Mesendoderm (in vitro differentiated cells): Measurements from ENCODE around the gene POLDIP2.

Experiments used
- DNase-seq: peaks from one replicate; pipeline ENCODE4 v3.0.0; 2013
- H2AK5ac ChIP-seq: 2 replicates; pipeline ENCODE4 v1.6.1; 2013; ENCODE audit warnings: low read length, inconsistent platforms
- H2BK120ac ChIP-seq: 2 replicates; pipeline ENCODE4 v1.6.1; 2013; ENCODE audit warnings: low read depth, mild to moderate bottlenecking, low read length, moderate library complexity, mixed read lengths
- H2BK15ac ChIP-seq: replicated peaks from 2 replicates; pipeline ENCODE4 v1.6.1; 2013; ENCODE audit warnings: low read depth, mild to moderate bottlenecking, moderate library complexity
- H2BK5ac ChIP-seq: 2 replicates; pipeline ENCODE4 v1.6.1; 2013; ENCODE audit warnings: low read length, inconsistent platforms
- H3K18ac ChIP-seq: 2 replicates; pipeline ENCODE4 v1.6.1; 2013; ENCODE audit warnings: mild to moderate bottlenecking, low read length, mixed read lengths
- H3K23ac ChIP-seq: one replicate; pipeline ENCODE4 v1.6.1; 2013; ENCODE audit warnings: low read length
- H3K27ac ChIP-seq: 2 replicates; pipeline ENCODE4 v1.5.1; 2013; ENCODE audit warnings: low read depth, mild to moderate bottlenecking, inconsistent platforms, low read length, moderate library complexity
- H3K27me3 ChIP-seq: 2 replicates; pipeline ENCODE4 v1.6.1; 2013; ENCODE audit warnings: low read length, control low read depth, mild to moderate bottlenecking, inconsistent platforms; ENCODE audit not compliant: insufficient read depth, poor library complexity
- H3K36me3 ChIP-seq: 2 replicates; pipeline ENCODE4 v1.6.1; 2013; ENCODE audit warnings: low read length, inconsistent platforms; ENCODE audit not compliant: control insufficient read depth, insufficient read depth
- H3K4ac ChIP-seq: one replicate; pipeline ENCODE4 v1.6.1; 2013; ENCODE audit warnings: low read depth, mild to moderate bottlenecking, low read length, moderate library complexity
- H3K4me1 ChIP-seq: 2 replicates; pipeline ENCODE4 v1.6.1; 2013; ENCODE audit warnings: low read depth, low read length, inconsistent platforms; ENCODE audit not compliant: control insufficient read depth
- H3K4me2 ChIP-seq: 2 replicates; pipeline ENCODE4 v1.6.1; 2013; ENCODE audit warnings: low read length
- H3K4me3 ChIP-seq: 2 replicates; pipeline ENCODE4 v1.5.1; 2013; ENCODE audit warnings: mild to moderate bottlenecking, low read length
- H3K56ac ChIP-seq: one replicate; pipeline ENCODE4 v1.6.1; 2013; ENCODE audit warnings: low read length
- H3K79me1 ChIP-seq: 2 replicates; pipeline ENCODE4 v1.6.1; 2013; ENCODE audit warnings: low read length, inconsistent platforms
- H3K79me2 ChIP-seq: 2 replicates; pipeline ENCODE4 v1.6.1; 2013; ENCODE audit warnings: mild to moderate bottlenecking, low read length; ENCODE audit not compliant: control insufficient read depth, insufficient read depth
- H3K9ac ChIP-seq: 2 replicates; pipeline ENCODE4 v1.6.1; 2013; ENCODE audit warnings: low read length, inconsistent platforms
- H4K5ac ChIP-seq: one replicate; pipeline ENCODE4 v1.6.1; 2013; ENCODE audit warnings: low read length
- H4K8ac ChIP-seq: one replicate; pipeline ENCODE4 v1.6.1; 2013; ENCODE audit warnings: low read depth, mild to moderate bottlenecking, control low read depth, low read length, moderate library complexity
- WGBS: extraction: QIAGEN DNeasy Blood & Tissue Kit; methylation state at CpG from one replicate; pipeline ENCODE4 v1.1.7; 2013; ENCODE audit warnings: low lambda C conversion rate, missing lambda C conversion rate; ENCODE audit not compliant: insufficient coverage; ENCODE audit errors: extremely low coverage; 5-methylcytosine and 5-hydroxymethylcytosine counted together

The POLDIP2 gene

GRCh38 chr17:28298449-28298848 is 58.9 kb downstream of the POLDIP2 start:
- Histone ChIP-seq H3K56ac (no peak overlapping the region), H3K4me2 (no peak overlapping the region), H3K23ac (no peak overlapping the region), H3K4me3 (no peak overlapping the region), H2BK120ac (no peak overlapping the region), H3K27ac (no peak overlapping the region), H2BK5ac (no peak overlapping the region), H2BK15ac (no peak overlapping the region), H3K79me2 (no peaks in the 10 kb centered on the region), H4K5ac (no peak overlapping the region), H3K27me3 (no peaks in the 10 kb centered on the region), H2AK5ac (no peak overlapping the region), H3K4ac (no peak overlapping the region), H3K9ac (no peak overlapping the region), H3K18ac (no peak overlapping the region), H4K8ac (no peak overlapping the region), H3K36me3 (no peaks in the 10 kb centered on the region), H3K4me1 (no peaks in the 10 kb centered on the region), H3K79me1 (no peaks in the 10 kb centered on the region)
- DNase-seq = no peak
- WGBS = no CpG with 5 or more reads among the region's 3 CpGs
